ENCODE results near the gene ADGRG1.

The ADGRG1 gene

DNA sequence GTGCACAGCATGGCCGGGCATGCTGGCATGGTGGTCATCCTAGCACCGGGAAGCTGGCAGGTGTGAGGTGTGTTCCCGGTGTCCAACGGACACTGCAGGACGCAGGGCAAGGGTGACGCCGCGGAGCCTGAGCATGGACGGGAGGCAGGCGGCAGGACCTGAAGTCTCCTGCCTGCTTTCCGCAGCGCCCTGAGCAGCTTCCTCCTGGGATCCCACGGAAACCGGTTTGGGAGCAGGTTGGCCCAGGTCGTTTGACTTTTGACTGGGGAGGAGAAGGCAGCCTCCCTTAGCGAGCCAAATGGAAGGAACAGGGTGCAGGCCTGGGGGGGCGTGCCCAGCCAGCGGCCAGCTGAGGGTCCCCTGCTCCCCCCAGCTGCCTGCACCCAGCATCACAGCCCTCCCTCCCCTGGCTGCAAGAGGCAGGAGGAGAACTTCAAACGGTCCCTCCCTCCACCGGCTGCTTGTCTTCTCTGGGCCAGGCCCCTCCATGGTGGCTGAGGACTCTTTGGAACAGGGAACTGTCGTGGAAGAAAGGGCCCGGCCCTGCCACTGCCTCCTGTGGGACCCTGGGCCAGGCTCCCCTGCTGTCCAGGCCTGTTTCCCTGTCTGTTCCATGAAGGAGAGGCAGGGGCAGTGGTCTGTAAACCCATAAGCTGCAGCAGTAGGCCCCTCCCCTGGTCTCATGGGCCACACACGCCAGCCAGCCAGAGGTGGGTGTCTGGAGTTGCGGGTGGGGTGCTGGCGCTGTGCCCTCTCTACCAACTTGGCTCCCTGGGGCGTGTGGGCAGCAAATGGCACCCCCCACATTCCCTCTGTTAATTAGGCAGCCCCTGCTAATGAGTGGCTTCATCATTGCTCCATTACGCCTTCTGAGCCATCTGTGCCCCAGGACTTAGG lies 7.8 kb upstream of the ADGRG1 start:
- TF ChIP-seq, protein P1, sequence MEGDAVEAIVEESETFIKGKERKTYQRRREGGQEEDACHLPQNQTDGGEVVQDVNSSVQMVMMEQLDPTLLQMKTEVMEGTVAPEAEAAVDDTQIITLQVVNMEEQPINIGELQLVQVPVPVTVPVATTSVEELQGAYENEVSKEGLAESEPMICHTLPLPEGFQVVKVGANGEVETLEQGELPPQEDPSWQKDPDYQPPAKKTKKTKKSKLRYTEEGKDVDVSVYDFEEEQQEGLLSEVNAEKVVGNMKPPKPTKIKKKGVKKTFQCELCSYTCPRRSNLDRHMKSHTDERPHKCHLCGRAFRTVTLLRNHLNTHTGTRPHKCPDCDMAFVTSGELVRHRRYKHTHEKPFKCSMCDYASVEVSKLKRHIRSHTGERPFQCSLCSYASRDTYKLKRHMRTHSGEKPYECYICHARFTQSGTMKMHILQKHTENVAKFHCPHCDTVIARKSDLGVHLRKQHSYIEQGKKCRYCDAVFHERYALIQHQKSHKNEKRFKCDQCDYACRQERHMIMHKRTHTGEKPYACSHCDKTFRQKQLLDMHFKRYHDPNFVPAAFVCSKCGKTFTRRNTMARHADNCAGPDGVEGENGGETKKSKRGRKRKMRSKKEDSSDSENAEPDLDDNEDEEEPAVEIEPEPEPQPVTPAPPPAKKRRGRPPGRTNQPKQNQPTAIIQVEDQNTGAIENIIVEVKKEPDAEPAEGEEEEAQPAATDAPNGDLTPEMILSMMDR (IDR thresholded peaks at IDR 0.05; ENCODE audit: insufficient read depth, missing control alignments), result no peak
- FAIRE-seq, result no peak
- DNase-seq (ENCODE audit: insufficient read length, low spot score), result no peak

DNA sequence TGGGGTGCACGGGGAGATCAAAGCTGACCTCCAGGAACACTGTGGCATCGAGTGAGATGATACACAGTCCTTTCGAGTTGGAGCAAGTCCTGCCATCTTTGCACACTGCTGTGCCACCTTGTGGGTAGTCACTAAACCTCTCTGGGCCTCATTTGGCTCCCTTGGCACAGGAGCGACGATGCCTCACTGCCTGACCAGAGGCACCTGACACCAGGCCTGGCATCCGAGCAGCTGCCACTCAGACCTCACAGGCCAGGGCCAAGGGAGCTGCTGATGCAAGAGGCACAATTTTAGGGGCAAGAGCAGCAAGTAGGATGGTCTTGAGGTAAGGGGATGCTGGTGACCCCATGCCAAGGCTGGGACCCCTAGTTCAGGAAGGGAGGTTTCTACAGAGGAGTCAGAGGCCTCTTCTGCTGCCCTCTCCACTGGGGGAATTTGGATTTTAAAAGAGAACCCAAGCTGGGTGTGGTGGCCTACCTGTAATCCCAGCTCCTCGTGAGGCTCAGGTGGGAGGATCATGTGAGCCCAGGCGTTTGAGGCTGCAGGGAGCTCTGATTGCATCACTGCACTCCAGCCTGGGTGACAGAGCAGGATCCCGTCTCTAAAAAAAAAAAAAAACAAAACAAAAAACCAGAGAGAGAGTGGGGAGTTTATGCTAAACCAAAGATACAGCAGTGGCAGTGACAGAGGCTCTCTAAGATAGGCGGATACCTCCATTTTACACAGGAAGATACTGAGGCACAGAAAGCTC lies 6.7 kb upstream of the ADGRG1 start:
- DNase-seq (ENCODE audit: insufficient read length, low spot score) (no peak), FAIRE-seq (no peak)
- TF ChIP-seq, protein P1 (IDR thresholded peaks at IDR 0.05; ENCODE audit: insufficient read depth, missing control alignments), result no peak

DNA sequence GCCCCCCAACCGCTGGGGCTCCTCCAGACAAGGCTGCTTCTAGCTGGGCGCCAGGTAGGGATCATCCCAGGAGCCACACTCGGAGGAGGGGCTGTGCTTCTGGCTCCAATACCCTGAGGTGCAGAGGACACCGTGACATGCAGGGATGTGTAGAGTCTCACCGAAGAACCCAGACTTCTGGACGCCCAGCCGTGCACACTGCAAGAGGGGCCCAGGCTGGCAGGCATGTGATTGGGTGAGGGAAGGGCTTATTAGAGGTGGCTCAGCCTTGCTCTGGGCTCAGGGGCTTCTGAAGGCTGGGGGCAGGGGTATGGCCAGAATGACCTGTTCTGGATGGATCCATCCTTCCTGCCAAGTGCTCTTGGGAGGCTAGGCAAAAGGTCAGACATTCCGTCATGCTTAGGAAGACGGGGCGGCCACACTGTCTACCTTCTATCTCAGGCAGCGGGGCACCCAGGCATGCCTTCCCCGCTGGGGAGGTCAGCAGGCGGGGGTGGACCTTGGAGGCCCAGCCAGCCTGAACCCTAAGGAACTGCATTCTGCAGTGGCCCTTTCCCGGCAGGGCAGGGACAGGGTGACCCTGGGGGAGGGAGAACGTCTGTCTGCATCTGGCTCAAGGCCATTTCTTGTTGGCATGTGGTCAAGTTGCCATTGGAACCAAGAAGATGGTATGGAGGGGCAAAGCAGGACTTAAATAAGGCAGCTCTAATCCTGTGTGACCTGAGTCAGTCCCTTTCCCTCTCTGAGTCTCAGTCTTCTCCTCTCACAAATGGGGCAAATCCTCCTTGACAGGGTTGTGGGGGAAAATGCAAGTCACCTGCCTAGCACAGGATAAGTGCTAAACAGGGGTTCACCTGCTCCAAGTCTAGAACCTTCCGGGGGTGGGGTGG lies 5.8 kb upstream of the ADGRG1 start:
- TF ChIP-seq, protein P1 (IDR thresholded peaks at IDR 0.05; ENCODE audit: insufficient read depth, missing control alignments), result no peak
- no peak for FAIRE-seq
- DNase-seq (ENCODE audit: insufficient read length, low spot score), result no peak

DNA sequence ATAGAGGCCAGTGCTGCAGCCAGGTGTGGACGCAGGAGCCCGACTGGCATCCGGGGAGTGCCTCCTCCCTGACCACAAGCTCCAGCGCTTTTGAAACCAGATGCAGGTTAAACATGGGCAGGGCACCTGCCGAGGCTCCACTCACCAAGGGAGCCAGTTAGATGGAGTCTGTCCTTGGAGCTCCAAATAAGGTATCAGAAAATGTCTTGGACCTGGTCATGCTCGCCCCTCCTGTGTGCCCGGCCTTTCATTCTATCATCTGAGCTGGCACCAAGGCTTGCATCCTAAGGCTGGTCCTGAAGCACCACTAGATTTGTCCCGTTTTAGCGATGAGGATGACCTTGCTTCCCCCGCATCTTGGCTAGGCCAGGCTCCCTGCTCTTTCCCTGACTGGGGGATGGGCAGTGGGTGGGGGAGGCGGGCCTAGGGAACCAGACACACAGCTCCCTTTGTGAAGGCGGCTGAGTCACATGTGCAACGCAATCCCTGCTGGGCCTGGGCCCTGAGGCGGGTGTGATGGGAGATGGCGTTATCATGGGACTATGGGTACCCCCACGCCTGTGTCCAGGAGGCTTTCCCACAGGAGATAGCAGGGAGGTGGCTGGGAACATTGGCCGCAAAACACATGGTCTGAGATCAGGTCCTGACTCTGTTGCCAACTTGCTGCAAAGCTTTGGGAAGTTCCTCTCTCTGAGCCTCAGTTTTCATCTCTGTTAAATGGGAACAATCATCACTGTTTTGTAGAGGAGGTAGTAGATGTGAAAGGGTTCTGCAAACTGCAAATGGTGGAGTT lies 5.0 kb upstream of the ADGRG1 start:
- DNase-seq (ENCODE audit: insufficient read length, low spot score), result no peak
- TF ChIP-seq, protein P1 (IDR thresholded peaks at IDR 0.05; ENCODE audit: insufficient read depth, missing control alignments), result no peak
- no peak for FAIRE-seq

DNA sequence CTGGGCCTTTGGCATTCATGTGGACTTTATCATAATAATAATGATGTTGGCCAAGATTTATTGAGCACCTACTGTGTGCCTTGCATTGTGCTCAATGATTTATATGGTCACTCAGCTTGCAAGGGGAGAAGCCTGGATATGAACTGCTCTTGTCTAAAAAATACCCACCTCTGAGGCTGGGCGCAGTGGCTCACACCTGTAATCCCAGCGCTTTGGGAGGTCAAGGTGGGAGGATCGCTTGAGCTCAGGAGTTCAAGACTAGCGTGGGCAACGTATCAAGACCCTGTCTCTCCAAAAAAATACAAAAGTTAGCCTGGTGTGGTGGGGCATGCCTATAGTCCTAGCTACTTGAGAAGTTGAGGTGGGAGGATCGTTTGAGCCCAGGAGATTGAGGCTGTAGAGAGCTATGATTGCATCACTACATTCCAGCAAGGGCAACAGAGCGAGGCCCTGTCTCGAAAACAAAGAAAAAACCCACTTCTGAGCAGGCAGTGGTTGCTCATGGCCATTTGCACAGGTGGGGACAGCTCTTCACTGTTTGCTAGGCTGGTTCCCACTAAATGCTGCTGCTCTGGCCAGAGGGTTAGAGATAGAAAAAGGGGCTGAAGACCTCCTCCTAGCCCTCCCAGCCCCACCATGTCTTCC lies 4.3 kb upstream of the ADGRG1 start:
- TF ChIP-seq, protein P1 (IDR thresholded peaks at IDR 0.05; ENCODE audit: insufficient read depth, missing control alignments), result no peak
- FAIRE-seq (no peak), DNase-seq (ENCODE audit: insufficient read length, low spot score) (no peak)

All from D721Med (cell line).